ENCODE results near the gene HELZ2. TPM values are rescaled to one million over a fixed set of nuclear protein-coding genes. Genes with fewer than 3 reads are reported as not detected.

The HELZ2 gene
- total RNA-seq, 2 experiments from 2014 or later: 118 to 128 TPM

GRCh38 chr20:63553251-63553932 lies 20.6 kb downstream of the HELZ2 start:
- POLR2A ChIA-PET: interaction anchor here (0.7 to 2.0 kb wide), 11 partner anchors 10 to 154 kb away, joined by 3 to 18 read pairs (median 6); partner anchors contain the start of genes ARFRP1, GMEB2, HELZ2 and PPDPF
- H3K27me3 Mint-ChIP-seq: peaks cover 21% of the 10 kb centered on the region
- ATAC-seq (ENCODE audit: low read depth) (peak; percentile 69), DNase-seq (peak; percentile 92)
- peaks cover 1% of the 10 kb centered on the region for H3K36me3 Mint-ChIP-seq
- no peaks in the 10 kb centered on the region for H3K9me3 Mint-ChIP-seq
- H3K4me3 Mint-ChIP-seq: peak overlapping the region; percentile 78
- H3K27ac Mint-ChIP-seq: peak overlapping the region; percentile 91
- H3K4me1 Mint-ChIP-seq: peaks cover 7% of the 10 kb centered on the region

DNA sequence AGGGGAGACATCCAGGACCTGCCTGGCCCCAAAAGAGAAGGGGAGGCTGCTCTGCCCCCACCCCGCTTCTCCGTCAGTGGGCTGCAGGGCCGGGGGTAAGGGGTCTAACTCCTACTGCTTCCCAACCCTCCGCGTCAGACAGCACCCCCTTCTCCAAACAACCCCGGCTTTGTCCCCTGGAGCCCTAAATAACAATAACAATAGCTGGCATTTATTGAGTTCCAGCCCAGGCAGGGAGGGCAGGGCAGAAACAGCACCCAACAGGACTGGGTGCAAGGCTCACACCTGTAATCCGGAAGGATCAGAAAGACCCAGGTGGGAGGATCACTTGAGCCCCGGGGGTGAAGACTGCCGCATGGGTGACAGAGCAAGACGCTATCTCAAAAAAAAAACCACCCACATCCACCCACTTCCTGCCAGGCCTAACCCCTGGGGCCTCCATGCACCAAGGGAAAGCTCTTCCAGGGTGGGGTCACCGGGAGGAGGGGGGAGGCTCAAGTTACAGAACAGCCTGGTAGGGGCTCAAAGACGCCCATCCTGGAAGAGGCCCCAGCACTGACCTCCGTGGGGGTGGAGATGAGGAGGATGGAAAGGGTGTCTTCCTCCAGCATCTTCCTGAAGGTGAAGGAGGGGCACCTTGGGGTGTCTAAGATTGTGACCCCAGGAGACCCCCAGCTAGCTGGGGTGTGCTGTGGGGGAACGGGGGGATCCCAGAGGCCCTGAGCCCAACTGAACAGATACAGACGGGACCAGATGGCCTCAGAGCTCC lies 21.4 kb downstream of the HELZ2 start:
- H3K4me1 Mint-ChIP-seq: peaks cover 7% of the 10 kb centered on the region
- H3K9me3 Mint-ChIP-seq: no peaks in the 10 kb centered on the region
- POLR2A ChIA-PET: interaction anchor here (0.7 to 2.0 kb wide), 12 partner anchors 9 to 312 kb away, joined by 3 to 18 read pairs (median 6); partner anchors contain the start of genes ARFRP1, GMEB2, HELZ2 and PPDPF
- H3K4me3 Mint-ChIP-seq: peak overlapping the region; percentile 78
- H3K27ac Mint-ChIP-seq: peak overlapping the region; percentile 91
- H3K27me3 Mint-ChIP-seq: peaks cover 21% of the 10 kb centered on the region
- ATAC-seq (ENCODE audit: low read depth) (peak; percentile 73), DNase-seq (no peak)
- H3K36me3 Mint-ChIP-seq: no peaks in the 10 kb centered on the region

GRCh38 chr20:63551068-63551467 lies 23.0 kb downstream of the HELZ2 start:
- H3K9me3 Mint-ChIP-seq: no peaks in the 10 kb centered on the region
- H3K4me1 Mint-ChIP-seq: peaks cover 7% of the 10 kb centered on the region
- POLR2A ChIA-PET: no interaction called here

DNA sequence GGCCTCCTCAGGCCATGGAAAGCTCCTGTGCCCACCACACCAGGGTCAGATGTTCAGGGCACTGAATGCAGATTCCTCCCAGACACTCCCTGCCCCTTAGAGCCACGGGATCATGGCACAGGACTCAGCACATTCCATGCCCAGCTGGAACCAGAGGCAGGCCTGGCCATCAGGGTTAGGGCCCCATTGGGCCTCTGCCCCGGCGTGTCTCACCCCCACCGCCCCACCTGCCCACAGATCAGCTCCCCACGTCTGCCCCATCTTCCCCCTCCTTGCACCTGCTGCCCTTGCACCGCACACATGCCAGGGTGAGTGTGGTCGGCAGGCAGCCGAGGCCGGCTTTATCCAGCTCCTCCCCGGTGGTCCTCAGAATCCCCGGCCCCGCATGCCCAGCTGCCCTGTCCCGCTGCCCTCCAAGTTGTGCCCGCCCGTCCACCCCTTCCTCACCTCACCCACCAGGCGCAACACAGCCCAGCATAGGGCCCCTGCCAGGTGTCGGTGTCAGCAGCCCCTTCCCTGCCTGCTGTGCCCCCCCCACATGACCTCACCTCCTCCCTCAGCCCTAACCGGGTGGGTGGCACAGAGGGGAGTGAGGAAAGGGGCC lies 24.3 kb downstream of the HELZ2 start:
- no peaks in the 10 kb centered on the region for H3K36me3 Mint-ChIP-seq
- peaks cover 21% of the 10 kb centered on the region for H3K27me3 Mint-ChIP-seq
- ATAC-seq (ENCODE audit: low read depth) (no peak), DNase-seq (no peak)
- no peaks in the 10 kb centered on the region for H3K9me3 Mint-ChIP-seq
- H3K4me3 Mint-ChIP-seq: no peak overlapping the region
- peaks cover 7% of the 10 kb centered on the region for H3K4me1 Mint-ChIP-seq
- H3K27ac Mint-ChIP-seq: no peak overlapping the region
- POLR2A ChIA-PET: no interaction called here

More at GRCh38 chr20:63551068-63551467, 23.0 kb downstream of the HELZ2 start:
- H3K36me3 Mint-ChIP-seq: no peaks in the 10 kb centered on the region
- peaks cover 21% of the 10 kb centered on the region for H3K27me3 Mint-ChIP-seq
- no peak overlapping the region for H3K4me3 Mint-ChIP-seq
- ATAC-seq (ENCODE audit: low read depth) (no peak), DNase-seq (no peak)
- no peak overlapping the region for H3K27ac Mint-ChIP-seq

- H3K9me3 Mint-ChIP-seq: no peaks in the 10 kb centered on the region
- ATAC-seq (ENCODE audit: low read depth): no peak
- H3K4me3 Mint-ChIP-seq: no peak overlapping the region
- POLR2A ChIA-PET: no interaction called here
- peaks cover 21% of the 10 kb centered on the region for H3K27me3 Mint-ChIP-seq
- H3K36me3 Mint-ChIP-seq: no peaks in the 10 kb centered on the region
- peaks cover 7% of the 10 kb centered on the region for H3K4me1 Mint-ChIP-seq
- H3K27ac Mint-ChIP-seq: no peak overlapping the region
- DNase-seq: no peak
Measured at GRCh38 chr20:63549019-63549418, 25.0 kb downstream of the HELZ2 start.

DNA sequence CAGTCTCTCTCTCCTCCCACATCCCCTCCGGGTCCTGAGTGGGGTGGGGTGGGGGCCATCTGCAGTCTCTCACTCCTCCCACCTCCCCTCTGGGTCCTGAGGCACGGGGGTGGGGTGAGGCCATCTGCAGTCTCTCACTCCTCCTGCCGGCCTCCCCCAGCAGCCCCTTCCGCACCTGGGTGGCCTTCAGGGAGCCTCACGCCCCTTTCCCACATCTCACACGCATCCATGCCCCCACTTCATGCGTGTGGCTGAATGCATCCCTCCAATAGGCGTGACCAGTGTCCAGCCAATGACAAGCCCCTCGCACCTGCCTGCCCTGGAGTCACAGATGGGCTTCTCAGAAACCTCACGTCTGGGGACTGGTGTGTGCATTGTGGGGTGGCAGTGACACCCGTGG lies 25.5 kb downstream of the HELZ2 start:
- no peak for ATAC-seq (ENCODE audit: low read depth)
- Mint-ChIP-seq H3K27ac (no peak overlapping the region), H3K4me1 (peaks cover 7% of the 10 kb centered on the region), H3K36me3 (no peaks in the 10 kb centered on the region), H3K9me3 (no peaks in the 10 kb centered on the region), H3K27me3 (peaks cover 21% of the 10 kb centered on the region), H3K4me3 (no peak overlapping the region)
- no peak for DNase-seq
- POLR2A ChIA-PET: no interaction called here

DNA sequence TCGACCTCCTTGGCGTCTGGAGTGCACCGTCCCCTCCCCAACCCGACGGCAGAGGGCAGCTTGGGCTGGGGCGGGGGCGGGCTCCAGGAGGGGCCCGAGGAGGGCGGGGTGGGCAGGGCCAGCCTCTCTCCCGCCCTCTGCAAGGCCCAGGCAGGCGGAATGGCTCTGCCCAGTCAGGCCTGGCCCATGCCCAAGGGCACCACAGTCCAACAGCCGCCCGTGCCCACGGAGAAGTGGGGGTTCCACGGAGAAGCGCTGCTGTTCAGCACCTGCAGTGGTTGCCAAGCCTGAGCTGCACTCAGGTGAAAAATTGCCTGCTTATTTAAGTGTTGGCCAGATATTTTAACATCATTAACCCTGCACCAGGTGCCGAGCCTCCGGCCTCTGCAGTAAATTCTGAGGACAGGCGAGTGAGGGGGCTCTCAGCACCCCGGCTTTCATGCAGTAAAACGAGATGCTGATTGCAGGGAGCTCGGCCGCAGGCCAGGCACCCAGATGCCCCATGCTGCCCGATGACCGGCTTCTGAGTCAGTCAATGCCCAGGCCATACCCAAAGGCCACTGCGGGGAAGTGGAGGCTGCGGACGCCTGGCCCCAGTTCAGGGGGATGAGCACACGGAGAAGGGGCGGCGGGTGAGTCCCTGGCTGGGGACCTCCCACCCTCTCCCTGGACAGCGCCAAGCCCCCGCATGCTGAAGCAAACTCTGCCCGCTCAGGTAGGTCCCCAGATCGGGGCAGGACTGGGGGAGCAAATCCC lies 26.1 kb downstream of the HELZ2 start, which contains the start of gene SRMS:
Gene SRMS (minus strand): TSS at position 25 of the 756 bp plus-strand sequence. CDS start 286 bp downstream, outside the sequence.
- no peak for ATAC-seq (ENCODE audit: low read depth)
- POLR2A ChIA-PET: no interaction called here
- no peaks in the 10 kb centered on the region for H3K9me3 Mint-ChIP-seq
- no peak within 1 kb of the TSS for H3K4me3 Mint-ChIP-seq
- peaks cover 21% of the 10 kb centered on the region for H3K27me3 Mint-ChIP-seq
- no peak for DNase-seq
- H3K4me1 Mint-ChIP-seq: peaks cover 5% of the 10 kb centered on the region
- no peaks in the 10 kb centered on the region for H3K36me3 Mint-ChIP-seq
- H3K27ac Mint-ChIP-seq: no peak within 1 kb of the TSS

- Mint-ChIP-seq H3K36me3 (no peaks in the 10 kb centered on the region), H3K9me3 (no peaks in the 10 kb centered on the region), H3K4me1 (no peaks in the 10 kb centered on the region), H3K27me3 (peaks cover 21% of the 10 kb centered on the region), H3K4me3 (no peak overlapping the region), H3K27ac (no peak overlapping the region)
- DNase-seq (no peak), ATAC-seq (ENCODE audit: low read depth) (no peak)
- POLR2A ChIA-PET: interaction anchor here (1.1 kb wide), 1 partner anchor 26 kb away, joined by 3 read pairs; the partner anchor contains the start of gene PPDPF
Measured at GRCh38 chr20:63546956-63547724, 26.9 kb downstream of the HELZ2 start.

- H3K27me3 Mint-ChIP-seq: peaks cover 18% of the 10 kb centered on the region
- H3K27ac Mint-ChIP-seq: no peak overlapping the region
- no peaks in the 10 kb centered on the region for H3K36me3 Mint-ChIP-seq
- DNase-seq (no peak), ATAC-seq (ENCODE audit: low read depth) (no peak)
- H3K4me1 Mint-ChIP-seq: no peaks in the 10 kb centered on the region
- H3K9me3 Mint-ChIP-seq: no peaks in the 10 kb centered on the region
- POLR2A ChIA-PET: interaction anchor here (1.1 kb wide), 1 partner anchor 25 kb away, joined by 3 read pairs; the partner anchor contains the start of gene PPDPF
- no peak overlapping the region for H3K4me3 Mint-ChIP-seq
Measured at GRCh38 chr20:63546256-63546955, 27.6 kb downstream of the HELZ2 start.

GRCh38 chr20:63545814-63546213 lies 28.2 kb downstream of the HELZ2 start:
- Mint-ChIP-seq H3K27ac (no peak overlapping the region), H3K4me3 (no peak overlapping the region), H3K27me3 (peaks cover 15% of the 10 kb centered on the region), H3K36me3 (no peaks in the 10 kb centered on the region), H3K9me3 (no peaks in the 10 kb centered on the region), H3K4me1 (no peaks in the 10 kb centered on the region)
- POLR2A ChIA-PET: interaction anchor here (1.1 kb wide), 1 partner anchor 25 kb away, joined by 3 read pairs; the partner anchor contains the start of gene PPDPF
- DNase-seq: no peak
- no peak for ATAC-seq (ENCODE audit: low read depth)

GRCh38 chr20:63544958-63545516 lies 29.0 kb downstream of the HELZ2 start:
- peaks cover 9% of the 10 kb centered on the region for H3K27me3 Mint-ChIP-seq
- H3K4me3 Mint-ChIP-seq: no peak overlapping the region
- H3K4me1 Mint-ChIP-seq: no peaks in the 10 kb centered on the region
- no peaks in the 10 kb centered on the region for H3K36me3 Mint-ChIP-seq
- DNase-seq (no peak), ATAC-seq (ENCODE audit: low read depth) (no peak)
- POLR2A ChIA-PET: no interaction called here
- H3K9me3 Mint-ChIP-seq: no peaks in the 10 kb centered on the region
- H3K27ac Mint-ChIP-seq: no peak overlapping the region
